SU-DHL-6 (cell line): ENCODE measurements around the gene PIN1.

Source experiments
- CTCF ChIP-seq: fragments of 200-600 bp; sonication (generic); IDR thresholded peaks from one replicate; pipeline ENCODE4 v1.5.1; 2017; ENCODE audit warnings: antibody characterized with exemption, mild to moderate bottlenecking, low read length, moderate library complexity; ENCODE audit not compliant: insufficient read depth, poor library complexity, severe bottlenecking
- EZH2phosphoT487 ChIP-seq: fragments of 200-600 bp; sonication (generic), shearing (Covaris generic); conservative IDR thresholded peaks from 2 replicates; pipeline ENCODE4 v1.6.1; 2018; ENCODE audit warnings: mild to moderate bottlenecking, antibody characterized with exemption, low read length, moderate library complexity, mixed read lengths

- TF ChIP-seq EZH2phosphoT487 (no peak), CTCF (no peak)
These were observed 26.0 kb upstream of the PIN1 start for GRCh38 chr19:9808855-9809824.
